A549 (cell line): Measurements from ENCODE around the gene LYRM7. TPM values are rescaled to one million over a fixed set of nuclear protein-coding genes. Genes with fewer than 3 reads are reported as not detected.
"Not testable (repeated sequence)": the region's sequence is repeated elsewhere in the genome, so short reads cannot be mapped to it uniquely, and the experiment has no call there.

Source experiments
- ATAC-seq, 2 experiments: fragments of 200-7000 bp in 1 of 2; fragments of >200 bp in 1 of 2; cut with Nextera tagmentation in 1 of 2; cut with Tn5 transposase in 1 of 2; 3 replicates each; pipeline versions ENCODE4 v1.8.0 to v1.9.1; 2018 to 2020; ENCODE audit warnings: mild to moderate bottlenecking in 1 of 2, moderate library complexity in 1 of 2
- CTCF ChIA-PET: fragments of 300-600 bp; sonication (Branson Sonifier 250); formaldehyde crosslinking; extraction: SDS; loops from one replicate; lab custom pipeline; 2021; ENCODE audit warnings: antibody characterized with exemption, inconsistent platforms; lab: Yijun Ruan, JAX
- POLR2A ChIA-PET: fragments of 350-600 bp; formaldehyde crosslinking; extraction: SDS; loops from one replicate; lab custom pipeline; 2021; ENCODE audit warnings: antibody characterized with exemption, inconsistent platforms; lab: Yijun Ruan, JAX
- DNase-seq, 2 experiments: peaks; one replicate each; pipeline versions ENCODE4 v3.0.0 to v3.0.0-alpha.2; 2011 to 2016; ENCODE audit warnings: low read depth in 1 of 2, low spot score in 1 of 2
- FAIRE-seq: peaks from 2 replicates; lab custom pipeline; 2011; peaks lifted over from hg19 to GRCh38; lab: Jason Lieb, UNC
- H3K27ac ChIP-seq, 2 experiments: fragments of >200 bp; sonication (Bioruptor Twin); formaldehyde crosslinking; 3 replicates each; pipeline ENCODE4 v1.5.1; 2016 to 2017
- H3K4me1 ChIP-seq: fragments of >200 bp; sonication (Bioruptor Twin); formaldehyde crosslinking; 3 replicates; pipeline ENCODE4 v1.6.1; 2016
- H3K4me2 ChIP-seq: fragments of >200 bp; sonication (Bioruptor Twin); formaldehyde crosslinking; 3 replicates; pipeline ENCODE4 v1.6.1; 2016
- H3K4me3 ChIP-seq: fragments of >200 bp; sonication (Bioruptor Twin); formaldehyde crosslinking; 3 replicates; pipeline ENCODE4 v1.5.1; 2016
- H3K9me3 ChIP-seq: fragments of >200 bp; sonication (Bioruptor Twin); formaldehyde crosslinking; 3 replicates; pipeline ENCODE4 v1.6.1; 2016
- BHLHE40 ChIP-seq: IDR thresholded peaks from 2 replicates; pipeline ENCODE4 v1.6.1; 2012; ENCODE audit warnings: low read depth, low read length, inconsistent platforms
- CBX2 ChIP-seq: fragments of 200-600 bp; sonication (generic); IDR thresholded peaks from 2 replicates; pipeline ENCODE4 v1.6.1; 2016; ENCODE audit warnings: low read depth, mild to moderate bottlenecking, borderline replicate concordance
- CHD2 ChIP-seq: fragments of 150-350 bp; IDR thresholded peaks from 2 replicates; pipeline ENCODE4 v1.6.1; 2014; ENCODE audit warnings: low read length; ENCODE audit not compliant: partially characterized antibody
- CHD4 ChIP-seq: fragments of 200-600 bp; sonication (generic); IDR thresholded peaks from 2 replicates; pipeline ENCODE4 v1.6.1; 2016; ENCODE audit warnings: antibody characterized with exemption, mild to moderate bottlenecking, borderline replicate concordance
- EP300 ChIP-seq, 2 experiments: fragments of >200 bp; sonication (Bioruptor Twin); formaldehyde crosslinking; IDR thresholded peaks; 2 replicates in 1 of 2; 3 replicates in 1 of 2; pipeline ENCODE4 v1.6.1; 2016 to 2017
- ESRRA ChIP-seq: fragments of 150-350 bp; IDR thresholded peaks from 2 replicates; pipeline ENCODE4 v1.6.1; 2014; ENCODE audit warnings: mild to moderate bottlenecking, low read length, borderline replicate concordance
- FOXS1 ChIP-seq: fragments of 250-450 bp; sonication (Bioruptor Pico); IDR thresholded peaks from 2 replicates; pipeline ENCODE4 v1.5.0; 2020; ENCODE audit warnings: mild to moderate bottlenecking, moderate library complexity
- KDM1A ChIP-seq: fragments of 200-600 bp; sonication (generic); IDR thresholded peaks from 2 replicates; pipeline ENCODE4 v1.6.1; 2016; ENCODE audit warnings: low read depth, mild to moderate bottlenecking
- MAFK ChIP-seq: fragments of 450-650 bp; IDR thresholded peaks from 2 replicates; pipeline ENCODE4 v1.6.1; 2014; ENCODE audit not compliant: partially characterized antibody
- MAX ChIP-seq: IDR thresholded peaks from 2 replicates; pipeline ENCODE4 v1.6.1; 2012
- MAZ ChIP-seq: fragments of 150-350 bp; IDR thresholded peaks from 2 replicates; pipeline ENCODE4 v1.6.1; 2014; ENCODE audit warnings: antibody characterized with exemption, low read depth, low read length, borderline replicate concordance
- NR3C1 ChIP-seq: fragments of >200 bp; sonication (Bioruptor Twin); formaldehyde crosslinking; IDR thresholded peaks from 3 replicates; pipeline ENCODE4 v1.6.1; 2017
- POLR2A ChIP-seq: IDR thresholded peaks from 2 replicates; pipeline ENCODE4 v1.6.1; 2012; ENCODE audit warnings: mild to moderate bottlenecking, low read length
- POLR2AphosphoS2 ChIP-seq: conservative IDR thresholded peaks from 2 replicates; pipeline ENCODE4 v1.6.1; 2012; ENCODE audit warnings: low read length, improper control_type of control experiment, inconsistent platforms
- RCOR1 ChIP-seq: fragments of 150-350 bp; IDR thresholded peaks from 2 replicates; pipeline ENCODE4 v1.6.1; 2014; ENCODE audit warnings: antibody characterized with exemption, low read length, low read depth
- RNF2 ChIP-seq: fragments of 200-600 bp; sonication (generic); IDR thresholded peaks from 2 replicates; pipeline ENCODE4 v1.6.1; 2016; ENCODE audit warnings: low read depth, mild to moderate bottlenecking, antibody characterized with exemption, moderate library complexity, borderline replicate concordance
- TFCP2L1 ChIP-seq: fragments of 250-450 bp; sonication (Bioruptor Pico); IDR thresholded peaks from 2 replicates; pipeline ENCODE4 v1.5.0; 2021; ENCODE audit warnings: mild to moderate bottlenecking
- ZNF302 ChIP-seq: fragments of 250-450 bp; sonication (Bioruptor Pico); IDR thresholded peaks from 2 replicates; pipeline ENCODE4 v1.9.0; 2021; ENCODE audit warnings: inconsistent platforms, mild to moderate bottlenecking, moderate library complexity
- WGBS: methylation state at CpG from one replicate; pipeline ENCODE4 v1.1.6; 2017; ENCODE audit errors: missing lambda C conversion rate; 5-methylcytosine and 5-hydroxymethylcytosine counted together
- polyA plus RNA-seq, 4 experiments: library from polyadenylated mRNA; depleted of rRNA in 3 of 4; stranded (reverse); fragments of >200 nt; fragmentation: RNase III in 1 of 4; extraction: RNeasy Plus Mini Kit Qiagen cat#74134 plus additional on column Dnase treatment in 1 of 4; gene quantifications; 2 replicates in 3 of 4; 3 replicates in 1 of 4; pipeline ENCODE4 v1.2.3, GENCODE V29; 2011 to 2017

Gene LYRM7
- polyA plus RNA-seq, 2 of the 4 experiments (the other 2 are of a cell fraction) = 6.2 to 11.1 TPM

- no peak for TF ChIP-seq ESRRA
- TF ChIP-seq MAFK = no peak
- no peak for TF ChIP-seq FOXS1 (CRISPR knock-in tag)
- TF ChIP-seq EP300 (IDR thresholded peaks at IDR 0.05) = no peak
- TF ChIP-seq CHD4 = no peak
- TF ChIP-seq CBX2 = no peak
- TF ChIP-seq RNF2 = no peak
- peak; percentile 54 for TF ChIP-seq MAX
These were observed at the start of gene LYRM7 (continued) for GRCh38 chr5:131170540-131171275.

- CTCF ChIA-PET = interaction anchor here (1.7 kb wide), 1 partner anchor 15 kb away, joined by 4 read pairs; no protein-coding TSS in a partner anchor
- H3K4me3 ChIP-seq, H3K4me1 ChIP-seq, FAIRE-seq, H3K4me2 ChIP-seq, DNase-seq, H3K27ac ChIP-seq, POLR2A ChIA-PET, ATAC-seq: not testable (repeated sequence)
- peaks cover 14% of the 10 kb centered on the region; the same call in 2 of the 3 replicates for H3K9me3 ChIP-seq
- WGBS = 71% methylated on average over 2 of the region's 2 CpGs
These were observed 43.5 kb upstream of the LYRM7 start for GRCh38 chr5:131127244-131127643.

- Histone ChIP-seq H3K27ac (no peak overlapping the region), H3K4me1 (no peaks in the 10 kb centered on the region), H3K4me2 (no peak overlapping the region), H3K9me3 (peaks cover 10% of the 10 kb centered on the region; the same call in 2 of the 3 replicates), H3K4me3 (no peak overlapping the region)
- CTCF ChIA-PET = interaction anchor here (0.6 kb wide), 1 partner anchor 1229 kb away, joined by 6 read pairs; no protein-coding TSS in a partner anchor
- DNase-seq (no peak), FAIRE-seq (no peak), ATAC-seq (no peak)
- 63% methylated on average over 4 of the region's 4 CpGs for WGBS
- POLR2A ChIA-PET = no interaction called here
- TF ChIP-seq MAZ (no peak), RCOR1 (no peak), BHLHE40 (no peak), NR3C1 (no peak), CHD2 (no peak), ZNF302 (no peak), TFCP2L1 (CRISPR knock-in tag) (no peak), KDM1A (no peak), POLR2AphosphoS2 (no peak), POLR2A (no peak)
These were observed 41.4 kb upstream of the LYRM7 start for GRCh38 chr5:131129306-131129705.

- H3K9me3 ChIP-seq, H3K27ac ChIP-seq, POLR2A ChIA-PET, FAIRE-seq, ATAC-seq, H3K4me2 ChIP-seq, H3K4me1 ChIP-seq, CTCF ChIA-PET, DNase-seq, H3K4me3 ChIP-seq: not testable (repeated sequence)
- 50% methylated on average over 2 of the region's 2 CpGs for WGBS
These were observed 37.7 kb upstream of the LYRM7 start for GRCh38 chr5:131133091-131133490.

GRCh38 chr5:131138406-131138805 is 32.3 kb upstream of the LYRM7 start:
- H3K4me3 ChIP-seq, ATAC-seq, FAIRE-seq, POLR2A ChIA-PET, DNase-seq, H3K9me3 ChIP-seq, H3K27ac ChIP-seq, H3K4me1 ChIP-seq: not testable (repeated sequence)
- H3K4me2 ChIP-seq = peak overlapping the region; percentile 7; the same call in 1 of the 3 replicates
- 17% methylated on average over 2 of the region's 5 CpGs for WGBS
- CTCF ChIA-PET = interaction anchor here (0.6 kb wide), 1 partner anchor 581 kb away, joined by 3 read pairs; no protein-coding TSS in a partner anchor
